HCEC 1CT (cell line): Measurements from ENCODE around the gene DNAH17.

ENCODE experiments used
- DNase-seq: peaks from one replicate; pipeline ENCODE4 v3.0.0-alpha.2; 2017

The DNAH17 gene

DNA sequence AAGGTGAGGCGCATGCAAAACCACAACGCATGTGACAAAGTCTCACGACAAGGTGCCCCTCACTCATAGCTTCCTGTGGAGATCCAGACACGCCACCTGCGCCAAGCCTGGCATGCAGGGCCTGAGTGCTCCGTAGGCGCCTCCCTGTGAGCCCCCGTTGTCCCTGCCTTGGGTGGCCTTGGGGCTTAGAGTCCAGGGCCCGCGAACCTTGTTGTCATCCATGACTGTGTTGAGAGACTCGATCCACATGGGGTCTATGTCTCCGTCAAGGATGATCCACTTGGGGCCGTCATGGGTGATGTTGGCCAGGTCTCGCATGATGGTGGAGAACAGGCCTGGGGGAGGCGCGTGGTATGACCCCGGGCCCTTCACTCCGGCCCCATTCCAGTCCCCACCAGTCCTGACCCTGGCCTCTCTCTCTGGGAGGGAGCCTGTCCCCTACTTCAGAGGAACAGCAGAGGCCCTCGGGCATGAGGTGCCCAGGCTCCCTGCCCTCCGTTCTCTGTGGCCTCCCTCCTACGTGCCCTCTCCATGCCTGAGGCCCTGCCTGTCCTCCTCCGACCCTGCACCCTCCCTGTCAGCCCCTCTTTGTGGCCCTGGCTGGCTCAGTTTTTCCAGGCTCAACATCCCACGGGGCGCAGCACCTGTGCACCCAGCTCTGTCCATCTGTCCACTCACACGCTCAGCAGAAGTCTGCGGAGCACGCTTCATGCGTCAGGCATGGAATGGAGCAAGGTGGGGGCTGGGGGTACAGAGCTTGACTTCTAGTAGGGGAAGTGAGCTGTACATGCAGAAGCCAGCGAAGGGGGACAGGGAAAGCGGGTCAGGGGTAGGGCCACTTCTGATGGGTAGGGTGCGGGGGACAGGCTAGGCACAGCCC is 85.7 kb downstream of the DNAH17 start:
- no peak for DNase-seq

- DNase-seq: no peak
Measured at GRCh38 chr17:78490673-78491072, 86.5 kb downstream of the DNAH17 start.

DNA sequence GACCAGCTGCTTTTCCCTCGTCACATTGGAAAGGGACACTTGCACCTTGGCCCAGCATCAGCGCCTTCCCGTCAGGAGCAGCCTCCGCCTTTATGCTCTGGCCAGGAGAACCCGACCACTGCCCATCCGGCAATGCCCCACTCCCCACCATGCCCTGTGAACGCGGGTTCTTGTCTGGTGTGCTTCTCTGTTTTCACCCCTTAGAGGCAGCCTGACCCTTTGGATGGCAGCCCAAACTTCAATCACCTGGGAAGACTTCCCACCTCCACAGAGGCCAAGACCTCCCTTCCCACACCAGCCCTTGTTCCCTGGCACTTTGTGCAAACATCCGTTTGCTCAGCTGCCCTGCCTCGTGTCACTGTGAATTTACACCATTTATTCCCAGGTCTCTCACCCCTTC is 87.0 kb downstream of the DNAH17 start:
- no peak for DNase-seq

- no peak for DNase-seq
Measured at GRCh38 chr17:78488867-78489634, 88.1 kb downstream of the DNAH17 start.

DNA sequence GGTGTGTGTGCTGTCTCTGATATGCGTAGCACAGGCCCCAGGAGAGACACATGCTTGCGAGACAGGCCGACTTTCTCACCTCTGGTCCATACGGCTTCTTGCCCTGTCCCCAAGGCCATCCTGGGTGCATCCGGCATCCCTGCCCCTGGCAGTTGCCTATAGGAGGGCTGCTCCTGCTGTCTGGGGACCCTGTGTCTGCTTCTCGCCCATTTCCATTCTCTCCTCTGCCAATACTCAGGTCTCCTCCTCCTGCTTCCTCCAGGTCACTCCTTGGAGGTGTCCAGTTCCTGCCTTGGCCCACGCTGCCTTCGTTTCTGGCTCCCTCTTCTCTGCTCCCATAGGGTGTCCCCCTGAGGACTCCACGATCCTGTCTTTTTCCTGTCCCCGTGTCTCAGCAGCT is 89.0 kb downstream of the DNAH17 start:
- no peak for DNase-seq

DNA sequence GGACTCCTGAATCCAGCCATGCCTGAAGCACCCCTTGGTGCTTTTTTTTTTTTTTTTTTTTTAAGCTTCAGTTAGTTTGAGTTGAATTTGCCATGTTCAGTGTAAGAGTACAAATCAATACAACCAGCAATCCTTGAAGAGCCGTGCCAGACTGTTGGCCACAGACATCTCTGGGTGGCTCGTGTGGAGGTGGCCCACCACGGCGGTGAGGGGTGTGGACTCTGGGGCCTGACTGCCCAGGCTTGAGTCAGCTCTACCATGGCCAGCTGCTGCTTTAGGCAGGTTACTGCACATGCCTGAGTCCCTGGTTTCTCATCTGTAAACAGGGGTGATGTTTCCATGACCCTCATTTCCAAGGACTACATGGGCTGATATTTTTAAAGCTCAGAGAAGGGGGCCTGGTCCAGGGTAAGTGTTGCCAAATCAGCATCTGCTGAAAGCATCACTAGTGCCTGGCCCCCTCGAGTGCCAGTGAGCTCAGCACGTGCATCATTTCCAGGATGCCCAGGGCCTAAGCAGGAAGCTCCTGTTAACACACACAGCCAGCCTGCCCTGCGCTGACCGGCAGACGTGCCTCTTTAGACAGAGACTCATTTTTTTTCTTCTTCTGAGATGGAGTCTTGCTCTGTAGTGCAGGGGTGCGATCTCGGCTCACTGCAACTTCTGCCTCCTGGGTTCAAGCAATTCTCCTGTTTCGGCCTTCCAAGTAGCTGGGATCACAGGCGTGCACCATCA is 90.1 kb downstream of the DNAH17 start:
- DNase-seq: no peak

DNA sequence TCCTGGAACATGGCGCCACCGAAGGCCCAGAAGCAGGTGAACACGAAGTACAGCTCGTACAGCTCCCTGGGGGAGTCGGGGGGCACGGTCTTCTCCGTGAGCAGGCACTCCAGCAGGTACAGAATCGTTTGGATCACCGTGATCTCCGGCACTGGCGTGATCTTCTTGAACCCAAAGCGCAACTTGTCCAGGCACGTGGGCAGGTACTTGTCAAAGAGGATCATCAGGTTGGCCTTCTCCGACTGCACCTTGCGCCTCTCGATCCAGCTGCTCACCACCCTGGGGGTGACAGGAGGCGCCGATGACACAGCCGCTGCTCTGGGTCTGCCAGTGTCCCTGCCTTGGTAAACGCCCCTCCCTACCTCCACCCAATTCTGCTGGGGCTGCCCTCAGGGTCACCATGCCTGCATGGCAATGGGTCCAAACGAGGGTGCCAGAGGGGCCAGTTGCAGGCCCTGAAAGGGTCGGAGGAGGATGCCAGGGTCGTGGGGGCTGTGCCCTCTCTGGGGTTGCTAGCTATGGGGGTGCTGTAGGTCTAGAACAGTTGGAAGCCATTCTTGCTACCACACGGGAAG is 90.9 kb downstream of the DNAH17 start:
- DNase-seq: no peak

DNA sequence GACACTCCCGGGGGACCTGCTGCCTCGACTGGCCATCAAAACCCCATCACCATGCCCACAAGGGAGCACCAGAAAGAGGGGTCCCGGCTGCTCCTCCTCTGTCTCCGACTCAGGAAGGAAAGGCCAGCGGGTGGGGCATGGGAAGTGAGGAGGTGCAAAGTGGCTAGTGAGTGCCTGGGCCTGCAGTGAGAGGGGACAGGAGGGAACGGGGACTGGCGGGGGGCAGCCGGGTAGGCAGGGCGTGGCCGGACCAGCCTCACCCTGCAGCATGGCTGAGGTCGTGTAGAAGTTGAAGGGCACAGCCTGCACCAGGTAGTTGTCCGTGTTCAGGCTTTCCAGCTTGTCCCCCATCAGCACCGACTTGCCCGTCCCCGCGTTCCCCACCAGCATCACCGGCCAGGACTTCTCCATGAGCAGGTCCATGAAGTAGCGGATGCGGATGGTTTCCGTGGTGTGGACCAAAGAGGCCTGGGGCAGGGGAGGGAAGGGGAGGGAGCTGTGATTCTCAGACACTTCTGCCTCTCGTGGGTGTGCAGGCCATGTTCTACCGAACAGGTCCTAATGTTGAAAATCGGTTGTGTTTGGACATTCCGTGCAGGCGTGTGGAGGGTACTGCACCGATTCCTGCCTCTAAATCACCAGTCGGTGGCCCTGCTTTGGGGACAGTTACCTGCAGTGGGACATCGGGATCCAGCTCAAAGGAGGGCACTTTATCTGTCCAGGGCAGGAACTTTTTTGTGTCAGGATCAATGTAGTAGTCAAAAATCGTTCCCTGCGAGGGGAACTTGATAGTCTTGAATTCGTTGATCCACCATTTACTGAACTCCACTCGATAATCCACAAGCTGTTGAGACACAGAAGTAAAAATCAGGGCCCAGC is 91.7 kb downstream of the DNAH17 start:
- no peak for DNase-seq

DNA sequence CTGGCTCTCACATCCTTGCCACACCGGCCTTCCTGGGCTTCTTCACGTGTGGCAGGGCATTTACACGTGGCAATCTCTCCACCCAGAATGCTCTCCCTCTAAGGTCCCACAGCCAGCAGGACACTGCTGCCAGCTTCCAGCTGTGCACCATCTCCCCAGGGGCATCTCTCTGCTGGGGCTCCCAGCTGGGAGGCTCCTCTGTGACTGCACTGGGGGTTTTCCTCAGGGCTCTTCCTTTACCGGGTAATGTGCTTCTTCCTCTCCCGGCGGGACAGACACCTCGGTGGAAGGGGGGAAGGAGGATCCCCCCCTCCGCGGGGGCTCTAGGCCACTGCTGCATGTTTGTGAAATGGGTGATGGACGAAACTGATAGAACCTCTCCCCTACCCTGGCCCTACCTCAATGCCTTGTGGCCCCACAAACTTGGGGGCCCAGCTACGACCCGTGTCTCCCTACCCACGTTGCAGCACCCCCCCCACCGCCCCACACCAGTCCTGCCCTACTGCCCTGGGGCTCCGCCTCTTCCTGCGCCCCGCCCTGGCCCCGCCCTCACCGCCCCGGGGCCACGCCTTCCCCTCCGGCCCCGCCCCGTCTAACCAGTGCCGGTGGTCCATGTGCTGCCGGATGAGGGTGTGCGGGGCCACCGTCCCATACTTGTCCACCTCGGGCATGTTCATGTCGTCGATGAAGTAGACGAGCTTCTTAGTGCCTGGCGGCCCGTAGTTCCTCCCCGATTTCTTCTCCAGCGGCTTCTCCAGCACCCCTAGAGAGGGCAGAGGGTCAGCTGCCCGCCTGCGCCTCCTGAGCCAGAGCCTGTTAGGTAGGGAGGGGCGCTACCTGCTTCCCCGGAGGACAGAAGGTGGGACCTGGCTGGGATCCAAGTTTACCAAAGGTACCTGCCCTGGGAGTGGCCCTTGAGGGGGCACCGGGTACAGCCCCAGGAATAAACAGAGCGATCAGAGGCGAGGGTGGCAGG is 92.6 kb downstream of the DNAH17 start:
- DNase-seq: no peak

- no peak for DNase-seq
Measured at GRCh38 chr17:78479369-78479768, 97.8 kb downstream of the DNAH17 start.

- no peak for DNase-seq
Measured at GRCh38 chr17:78478757-78479297, 98.4 kb downstream of the DNAH17 start.

- DNase-seq: no peak
Measured at GRCh38 chr17:78477913-78478756, 99.1 kb downstream of the DNAH17 start.

- DNase-seq: no peak
Measured at GRCh38 chr17:78476973-78477372, 100.2 kb downstream of the DNAH17 start.

DNA sequence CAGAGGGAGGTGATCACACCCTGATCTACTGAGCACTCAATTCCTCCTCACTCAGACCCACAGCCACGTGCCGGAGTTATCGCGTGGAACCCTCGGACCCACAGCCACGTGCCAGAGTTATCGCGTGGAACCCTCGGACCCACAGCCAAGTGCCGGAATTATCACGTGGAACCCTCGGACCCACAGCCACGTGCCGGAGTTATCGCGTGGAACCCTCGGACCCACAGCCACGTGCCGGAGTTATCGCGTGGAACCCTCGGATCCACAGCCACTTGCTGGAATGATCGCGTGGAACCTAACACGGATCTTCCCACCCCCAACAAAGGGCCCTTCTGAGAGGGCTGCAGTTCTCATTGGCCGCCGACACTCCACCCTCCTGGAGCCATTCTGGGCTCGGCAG is 101.0 kb downstream of the DNAH17 start:
- no peak for DNase-seq

DNA sequence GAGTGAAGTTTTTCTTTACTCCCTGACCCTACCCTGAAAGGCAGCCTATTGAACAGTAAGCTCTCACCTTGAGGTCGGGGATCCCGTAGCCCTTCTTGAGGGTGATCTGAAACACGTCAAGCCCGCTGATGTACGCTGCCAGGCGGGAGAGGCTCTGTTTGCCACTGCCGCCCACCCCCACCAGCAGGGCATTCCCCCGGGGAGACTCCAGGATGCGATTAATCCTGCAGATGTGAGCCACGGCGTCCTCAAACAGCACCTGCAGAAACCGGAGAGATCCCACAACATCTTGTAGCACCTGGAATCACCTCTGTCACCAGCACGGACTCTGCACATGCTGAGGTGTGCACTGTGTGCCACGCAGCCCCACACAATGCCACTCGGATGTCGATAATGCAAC is 102.0 kb downstream of the DNAH17 start:
- DNase-seq: no peak

DNA sequence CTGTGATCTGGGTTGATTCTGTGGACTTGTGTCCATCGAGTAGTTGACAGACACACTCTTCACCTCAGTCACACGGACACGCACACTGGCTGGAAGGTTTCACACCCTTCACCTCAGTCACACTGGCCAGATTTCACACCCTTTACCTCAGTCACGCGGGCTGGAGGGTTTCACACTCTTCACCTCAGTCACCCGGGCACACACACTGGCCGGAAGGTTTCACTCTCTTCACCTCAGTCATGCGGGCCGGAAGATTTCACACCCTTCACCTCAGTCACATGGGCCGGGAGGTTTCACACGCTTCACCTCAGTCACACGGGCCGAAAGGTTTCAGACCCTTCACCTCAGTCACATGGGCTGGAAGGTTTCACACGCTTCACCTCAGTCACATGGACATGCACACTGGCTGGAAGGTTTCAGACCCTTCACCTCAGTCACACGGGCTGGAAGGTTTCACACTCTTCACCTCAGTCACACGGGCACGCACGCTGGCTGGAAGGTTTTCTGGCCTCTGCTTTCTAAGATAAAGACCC is 102.5 kb downstream of the DNAH17 start:
- DNase-seq: no peak

DNA sequence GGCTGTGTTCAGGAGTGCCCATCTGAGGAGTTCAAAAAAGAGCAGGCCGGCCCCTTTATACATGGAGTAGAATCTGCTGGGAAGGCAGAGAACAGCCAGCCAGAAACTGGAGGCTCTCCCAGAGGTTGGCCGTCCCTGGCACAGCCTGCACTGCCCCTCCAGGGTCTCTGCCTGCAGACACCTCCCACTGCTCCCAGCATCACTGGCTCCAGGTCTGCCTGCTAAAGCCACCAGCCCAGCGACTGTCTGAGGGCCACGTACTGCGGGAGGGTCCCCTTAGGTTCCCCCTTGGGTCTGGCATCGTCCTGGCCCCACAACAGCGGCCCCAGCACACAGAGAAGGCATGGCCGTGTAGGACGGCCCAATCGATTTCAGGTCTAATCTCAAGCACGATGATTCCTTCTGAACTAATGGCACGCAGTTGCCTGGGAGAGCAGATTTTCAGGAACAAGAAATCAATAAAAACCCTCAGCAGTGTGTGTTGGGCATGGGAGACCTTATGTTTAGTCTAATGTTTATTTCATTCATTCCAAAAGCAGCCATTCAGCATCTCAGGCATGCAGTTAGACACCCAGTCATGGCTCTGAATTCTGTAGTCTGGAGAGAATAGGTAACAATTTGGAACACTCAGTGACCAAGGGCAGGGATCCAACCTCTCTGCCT is 103.1 kb downstream of the DNAH17 start:
- DNase-seq: no peak

DNA sequence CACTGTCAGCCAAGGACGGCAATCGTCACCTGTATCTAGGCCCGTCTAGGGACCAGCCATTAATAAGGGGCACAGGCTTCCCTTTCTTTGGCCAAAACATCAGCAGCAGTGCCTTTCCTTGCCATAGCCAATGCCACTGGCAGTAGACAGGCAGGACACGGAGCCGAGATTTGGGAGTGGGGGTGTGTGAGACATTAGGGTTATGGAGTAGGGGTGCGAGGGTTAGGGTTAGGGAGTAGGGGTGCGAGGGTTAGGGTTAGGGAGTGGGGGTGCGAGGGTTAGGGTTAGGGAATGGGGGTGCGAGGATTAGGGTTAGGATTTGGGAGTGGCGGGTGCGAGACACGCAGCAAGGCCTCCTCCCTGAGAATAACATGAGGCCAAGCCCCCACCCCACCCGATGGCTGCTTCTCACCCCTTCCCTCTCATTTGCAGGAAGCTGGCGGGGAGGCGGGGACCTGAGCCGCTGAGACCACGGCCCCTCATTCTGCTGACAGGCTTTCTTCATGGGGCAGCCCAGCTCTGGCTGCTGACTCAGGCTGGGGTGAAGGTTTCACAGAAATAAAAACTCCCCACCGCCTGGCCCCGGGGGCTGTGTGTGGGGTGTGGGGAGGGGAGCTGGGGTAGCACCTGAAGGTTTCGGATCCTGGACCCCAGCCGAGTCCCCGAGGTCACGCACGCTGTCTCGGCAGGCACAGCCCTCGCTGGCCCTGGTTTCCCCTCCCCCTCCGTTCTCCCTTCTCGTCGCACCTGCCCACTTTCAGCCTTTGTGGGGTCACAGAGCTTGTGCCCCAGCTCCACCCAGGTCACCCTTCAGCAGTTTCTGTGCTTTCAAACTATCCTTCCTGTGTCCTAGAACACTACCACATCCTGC is 104.9 kb downstream of the DNAH17 start:
- no peak for DNase-seq
